H1 (cell line): ENCODE results near the gene PDE4D. TPM values are rescaled to one million over a fixed set of nuclear protein-coding genes. Genes with fewer than 3 reads are reported as not detected.

ENCODE experiments used
- CEBPB ChIP-seq: IDR thresholded peaks from 2 replicates; pipeline ENCODE4 v1.6.1; 2012; ENCODE audit warnings: low read depth, low read length
- E2F6 ChIP-seq: IDR thresholded peaks from 2 replicates; pipeline ENCODE4 v1.6.1; 2012; ENCODE audit warnings: inconsistent platforms
- EZH2 ChIP-seq: fragments of 200-600 bp; sonication (generic); IDR thresholded peaks from 2 replicates; pipeline ENCODE4 v1.7.1; 2012; ENCODE audit warnings: low read depth, mild to moderate bottlenecking, moderate library complexity, low read length, inconsistent platforms; ENCODE audit not compliant: severe bottlenecking
- KDM1A ChIP-seq: fragments of 200-600, 300-600 bp; sonication (generic); IDR thresholded peaks from 2 replicates; pipeline ENCODE4 v1.7.1; 2016; ENCODE audit warnings: mild to moderate bottlenecking, low read length, borderline replicate concordance
- RFX5 ChIP-seq: IDR thresholded peaks from 2 replicates; pipeline ENCODE4 v1.6.1; 2011; ENCODE audit warnings: low read depth, low read length, improper control_type of control experiment, borderline replicate concordance
- SP4 ChIP-seq: IDR thresholded peaks from 2 replicates; pipeline ENCODE4 v1.6.1; 2012; ENCODE audit warnings: low read length, inconsistent platforms
- TAF7 ChIP-seq: optimal IDR thresholded peaks from 2 replicates; pipeline ENCODE3; 2011; ENCODE audit warnings: low read depth, mild to moderate bottlenecking, inconsistent platforms, low read length, moderate library complexity, borderline replicate concordance
- YY1 ChIP-seq: IDR thresholded peaks from 2 replicates; pipeline ENCODE4 v1.6.1; 2011; ENCODE audit warnings: low read depth, mild to moderate bottlenecking, low read length
- polyA plus RNA-seq, 7 experiments: library from polyadenylated mRNA; depleted of rRNA in 3 of 7; stranded (reverse) in 5 of 7; unstranded in 2 of 7; fragments of >200 nt in 5 of 7; fragments of 200-250 nt in 2 of 7; gene quantifications; 1 replicate in 5 of 7; 2 replicates in 1 of 7; 4 replicates in 1 of 7; pipeline versions ENCODE4 v1.2.1 to v1.2.3, GENCODE V29; 2011 to 2013; ENCODE audit warnings: missing spikeins in 2 of 7, mixed read lengths in 2 of 7
- total RNA-seq: library from RNA; stranded (reverse); fragmentation: NEBNext Ultra II Directional; extraction: Animal tissue kit (Norgen Biotek cat#: 25700); gene quantifications from 2 replicates; pipeline ENCODE4 v1.2.1, GENCODE V29; 2021

The PDE4D gene
- total and polyA plus RNA-seq, 2 of the 8 experiments (the other 6 are each of a cell fraction or from before 2014, with no cell fraction given), result 2.3 to 3.7 TPM

GRCh38 chr5:59001716-59002115, 891.8 kb downstream of the PDE4D start (continued):
- TF ChIP-seq KDM1A, result no peak
- no peak for TF ChIP-seq E2F6
- no peak for TF ChIP-seq CEBPB
- TF ChIP-seq TAF7, result no peak
- TF ChIP-seq SP4, result no peak
- TF ChIP-seq YY1, result no peak
- TF ChIP-seq EZH2, result no peak
- TF ChIP-seq RFX5, result no peak
